ENCODE data around the gene PDCD1LG2.
"Not testable (repeated sequence)": the region's sequence is repeated elsewhere in the genome, so short reads cannot be mapped to it uniquely, and the experiment has no call there.

Gene PDCD1LG2

GRCh38 chr9:5563417-5563815, 53.1 kb downstream of the PDCD1LG2 start:
- DNase-seq (ENCODE audit: low read depth in 2 of 2, low spot score in 1 of 2): no peak

GRCh38 chr9:5563886-5564285, 53.6 kb downstream of the PDCD1LG2 start:
- DNase-seq (ENCODE audit: low read depth in 2 of 2, low spot score in 1 of 2): no peak

- DNase-seq (ENCODE audit: low read depth in 2 of 2, low spot score in 1 of 2): no peak
Measured at GRCh38 chr9:5566054-5566618, 55.8 kb downstream of the PDCD1LG2 start.

GRCh38 chr9:5568868-5569267, 58.5 kb downstream of the PDCD1LG2 start:
- no peak for DNase-seq (ENCODE audit: low read depth in 2 of 2, low spot score in 1 of 2)

- DNase-seq (ENCODE audit: low read depth in 2 of 2, low spot score in 1 of 2): no peak
Measured at GRCh38 chr9:5569409-5569808, 59.1 kb downstream of the PDCD1LG2 start.

- DNase-seq (ENCODE audit: low read depth in 2 of 2, low spot score in 1 of 2): no peak
Measured at GRCh38 chr9:5569891-5570290, 59.6 kb downstream of the PDCD1LG2 start.

- no peak for DNase-seq (ENCODE audit: low read depth in 2 of 2, low spot score in 1 of 2)
Measured at GRCh38 chr9:5571629-5572232, 61.4 kb downstream of the PDCD1LG2 start.

- no peak for DNase-seq (ENCODE audit: low read depth in 2 of 2, low spot score in 1 of 2)
Measured at GRCh38 chr9:5574097-5574496, 63.8 kb downstream of the PDCD1LG2 start.

GRCh38 chr9:5575000-5575399, 64.7 kb downstream of the PDCD1LG2 start:
- DNase-seq (ENCODE audit: low read depth in 2 of 2, low spot score in 1 of 2): no peak

- no peak for DNase-seq (ENCODE audit: low read depth in 2 of 2, low spot score in 1 of 2)
Measured at GRCh38 chr9:5577225-5577624, 66.9 kb downstream of the PDCD1LG2 start.

- DNase-seq (ENCODE audit: low read depth in 2 of 2, low spot score in 1 of 2): no peak
Measured at GRCh38 chr9:5578018-5578697, 67.8 kb downstream of the PDCD1LG2 start.

GRCh38 chr9:5578698-5579085, 68.4 kb downstream of the PDCD1LG2 start:
- DNase-seq (ENCODE audit: low read depth in 2 of 2, low spot score in 1 of 2): no peak

- no peak for DNase-seq (ENCODE audit: low read depth in 2 of 2, low spot score in 1 of 2)
Measured at GRCh38 chr9:5579881-5580280, 69.5 kb downstream of the PDCD1LG2 start.

GRCh38 chr9:5580650-5581049, 70.3 kb downstream of the PDCD1LG2 start:
- no peak for DNase-seq (ENCODE audit: low read depth in 2 of 2, low spot score in 1 of 2)

- DNase-seq (ENCODE audit: low read depth in 2 of 2, low spot score in 1 of 2): not testable (repeated sequence)
Measured at GRCh38 chr9:5581706-5582105, 71.4 kb downstream of the PDCD1LG2 start.

GRCh38 chr9:5582835-5583195, 72.5 kb downstream of the PDCD1LG2 start:
- DNase-seq (ENCODE audit: low read depth in 2 of 2, low spot score in 1 of 2): no peak

GRCh38 chr9:5586391-5586802, 76.1 kb downstream of the PDCD1LG2 start:
- DNase-seq (ENCODE audit: low read depth in 2 of 2, low spot score in 1 of 2): no peak

GRCh38 chr9:5587024-5587423, 76.7 kb downstream of the PDCD1LG2 start:
- DNase-seq (ENCODE audit: low read depth in 2 of 2, low spot score in 1 of 2): no peak

- no peak for DNase-seq (ENCODE audit: low read depth in 2 of 2, low spot score in 1 of 2)
Measured at GRCh38 chr9:5592231-5592630, 81.9 kb downstream of the PDCD1LG2 start.

- no peak for DNase-seq (ENCODE audit: low read depth in 2 of 2, low spot score in 1 of 2)
Measured at GRCh38 chr9:5592904-5593303, 82.6 kb downstream of the PDCD1LG2 start.

- no peak for DNase-seq (ENCODE audit: low read depth in 2 of 2, low spot score in 1 of 2)
Measured at GRCh38 chr9:5593904-5594303, 83.6 kb downstream of the PDCD1LG2 start.

- no peak for DNase-seq (ENCODE audit: low read depth in 2 of 2, low spot score in 1 of 2)
Measured at GRCh38 chr9:5596173-5596572, 85.8 kb downstream of the PDCD1LG2 start.

Data from stimulated activated CD8-positive, alpha-beta memory T cell treated with anti-CD3 and anti-CD28 coated beads, Interleukin-4, amount 100 ng/mL, for 1 hour (primary cell).